SW480 (cell line): ENCODE data around the gene NKAP.
"Not testable (repeated sequence)": the region's sequence is repeated elsewhere in the genome, so short reads cannot be mapped to it uniquely, and the experiment has no call there.

ENCODE experiments used
- DNase-seq: peaks from one replicate; pipeline ENCODE4 v3.0.0-alpha.2; 2016; ENCODE audit warnings: low spot score

Gene NKAP

GRCh38 chrX:119935215-119935874, 8.2 kb downstream of the NKAP start:
- DNase-seq = no peak

DNA sequence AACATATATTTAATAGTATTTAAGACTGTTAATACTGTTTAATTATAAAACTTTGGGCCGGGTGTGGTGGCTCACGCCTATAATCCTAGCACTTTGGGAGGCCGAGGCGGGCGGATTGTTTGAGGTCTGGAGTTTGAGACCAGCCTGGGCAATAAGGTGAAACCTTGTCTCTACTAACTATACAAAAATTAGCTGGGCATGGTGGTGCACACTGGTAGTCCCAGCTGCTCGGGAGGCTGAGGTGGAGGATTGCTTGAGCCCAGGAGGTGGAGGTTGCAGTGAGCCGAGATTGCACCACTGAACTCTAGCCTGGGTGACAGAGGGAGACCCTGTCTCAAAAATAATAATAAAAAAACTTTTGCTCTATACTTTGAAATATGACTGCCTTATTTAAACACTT, 21.2 kb downstream of the NKAP start:
- DNase-seq = not testable (repeated sequence)

DNA sequence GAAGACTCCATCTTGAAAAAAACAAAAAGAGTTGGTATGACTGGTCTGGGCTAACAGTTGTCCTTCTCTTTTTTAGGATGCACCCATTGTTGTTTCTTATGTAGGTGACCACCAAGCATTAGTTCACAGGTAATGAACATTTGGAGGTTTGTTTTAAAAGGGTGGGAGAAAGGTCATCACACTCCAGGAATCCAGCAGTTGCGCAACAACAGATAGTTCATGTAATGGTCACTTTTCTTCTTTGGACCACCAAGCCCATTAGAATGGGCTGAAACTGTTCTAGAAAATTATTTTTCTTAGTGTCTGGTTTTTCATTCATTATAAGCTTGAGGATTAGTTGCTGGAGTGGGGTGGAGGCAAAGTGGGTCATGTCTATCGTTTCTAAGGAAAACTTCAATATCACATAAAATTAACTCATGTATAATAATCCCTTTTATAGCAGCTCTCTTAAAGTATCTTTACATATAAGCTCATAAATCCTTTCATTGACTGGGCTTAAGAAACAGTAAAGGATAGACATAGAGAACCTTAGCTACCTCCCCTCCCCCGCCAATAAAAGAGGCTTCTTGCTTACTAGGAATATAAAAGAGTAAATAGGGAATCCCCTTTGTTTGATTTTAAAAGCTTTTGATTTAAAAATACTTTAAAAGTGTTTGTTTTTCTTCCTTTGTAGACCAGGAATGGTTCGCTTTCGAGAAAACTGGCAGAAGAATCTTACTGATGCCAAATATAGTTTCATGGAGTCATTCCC, 23.5 kb downstream of the NKAP start:
- no peak for DNase-seq

DNA sequence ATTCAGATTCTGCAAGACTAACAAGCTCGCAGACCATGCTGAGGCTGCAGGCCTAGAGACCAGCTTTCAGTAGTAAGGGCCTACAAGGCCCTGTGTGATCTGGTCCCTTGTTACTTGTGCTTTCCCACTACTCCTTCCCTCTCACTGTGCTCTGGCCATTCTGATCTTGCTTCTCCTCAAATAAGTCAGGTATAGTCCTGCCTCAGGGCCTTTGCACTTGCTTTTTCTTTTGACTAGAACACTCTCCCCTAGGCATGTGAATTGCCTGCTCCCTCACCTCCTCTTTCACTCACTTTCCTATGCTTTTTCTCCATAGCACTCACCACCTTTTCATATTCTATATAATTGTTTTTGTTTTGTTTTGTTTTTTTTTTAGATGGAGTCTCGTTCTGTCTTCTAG, 25.7 kb downstream of the NKAP start:
- no peak for DNase-seq

- DNase-seq = no peak
Observed at GRCh38 chrX:119916310-119916709, 27.2 kb downstream of the NKAP start.

DNA sequence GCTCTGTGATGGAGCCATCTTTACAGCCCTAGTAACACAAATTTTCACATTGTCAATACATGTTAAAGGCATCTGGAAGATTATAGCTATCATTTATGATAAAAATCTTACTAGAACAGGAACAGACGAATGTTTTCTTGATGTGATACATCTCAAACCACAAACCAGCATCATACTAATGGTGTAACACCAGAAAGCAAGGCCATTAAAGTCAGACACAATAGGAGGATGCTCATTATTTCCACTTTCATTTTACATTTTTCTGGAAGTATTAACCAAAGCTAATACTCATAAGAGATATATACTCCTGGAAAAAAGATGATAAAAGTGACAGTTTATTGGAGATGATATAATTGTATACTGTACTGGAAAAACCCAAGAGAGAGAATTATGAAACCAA, 42.6 kb downstream of the NKAP start:
- no peak for DNase-seq

GRCh38 chrX:119899125-119899524, 44.4 kb downstream of the NKAP start:
- DNase-seq = no peak

DNA sequence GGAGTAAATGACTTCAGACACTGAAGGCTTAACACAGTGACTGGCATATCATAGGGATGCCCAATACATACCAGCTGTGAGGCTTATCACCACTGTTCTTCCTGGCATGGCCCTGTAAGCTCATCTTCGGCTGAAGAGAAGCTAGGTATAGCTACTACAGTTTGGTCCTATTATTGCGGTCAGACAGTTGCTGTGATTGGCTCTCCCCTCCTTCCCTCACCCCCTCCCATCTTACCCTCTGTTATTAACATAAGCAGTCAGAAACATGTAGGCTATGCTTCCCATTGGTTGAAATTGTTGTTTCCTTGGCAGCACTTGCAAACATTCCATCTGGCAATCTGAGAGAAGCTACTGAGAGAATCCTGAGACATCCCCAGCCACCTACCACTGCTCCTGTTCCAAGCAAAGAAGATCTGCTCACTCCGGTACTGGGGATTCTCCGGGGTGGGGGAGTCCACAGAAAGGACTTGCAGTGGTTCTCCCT, 47.7 kb downstream of the NKAP start, which contains the start of gene AKAP14:
AKAP14 (plus strand) TSS at position 51 of the 484 bp plus-strand sequence. CDS start 7,331 bp downstream, outside the sequence.
- DNase-seq = no peak

- not testable (repeated sequence) for DNase-seq
Observed at GRCh38 chrX:119891961-119892692, 51.4 kb downstream of the NKAP start.

DNA sequence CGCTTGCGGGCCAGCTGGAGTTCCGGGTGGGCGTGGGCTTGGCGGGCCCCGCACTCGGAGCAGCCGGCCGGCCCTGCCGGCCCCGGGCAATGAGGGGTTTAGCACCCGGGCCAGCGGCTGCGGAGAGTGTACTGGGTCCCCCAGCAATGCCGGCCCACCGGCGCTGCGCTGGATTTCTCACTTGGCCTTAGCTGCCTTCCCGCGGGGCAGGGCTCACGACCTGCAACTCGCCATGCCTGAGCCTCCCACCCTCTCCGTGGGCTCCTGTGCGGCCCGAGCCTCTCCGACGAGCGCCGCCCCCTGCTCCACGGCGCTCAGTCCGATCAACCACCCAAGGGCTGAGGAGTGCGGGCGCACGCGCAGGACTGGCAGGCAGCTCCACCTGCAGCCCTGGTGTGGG, 52.9 kb downstream of the NKAP start:
- DNase-seq = not testable (repeated sequence)

- DNase-seq = no peak
Observed at GRCh38 chrX:119887721-119888425, 55.7 kb downstream of the NKAP start.

GRCh38 chrX:119885554-119886428, 57.8 kb downstream of the NKAP start:
- peak; percentile 51 for DNase-seq

DNA sequence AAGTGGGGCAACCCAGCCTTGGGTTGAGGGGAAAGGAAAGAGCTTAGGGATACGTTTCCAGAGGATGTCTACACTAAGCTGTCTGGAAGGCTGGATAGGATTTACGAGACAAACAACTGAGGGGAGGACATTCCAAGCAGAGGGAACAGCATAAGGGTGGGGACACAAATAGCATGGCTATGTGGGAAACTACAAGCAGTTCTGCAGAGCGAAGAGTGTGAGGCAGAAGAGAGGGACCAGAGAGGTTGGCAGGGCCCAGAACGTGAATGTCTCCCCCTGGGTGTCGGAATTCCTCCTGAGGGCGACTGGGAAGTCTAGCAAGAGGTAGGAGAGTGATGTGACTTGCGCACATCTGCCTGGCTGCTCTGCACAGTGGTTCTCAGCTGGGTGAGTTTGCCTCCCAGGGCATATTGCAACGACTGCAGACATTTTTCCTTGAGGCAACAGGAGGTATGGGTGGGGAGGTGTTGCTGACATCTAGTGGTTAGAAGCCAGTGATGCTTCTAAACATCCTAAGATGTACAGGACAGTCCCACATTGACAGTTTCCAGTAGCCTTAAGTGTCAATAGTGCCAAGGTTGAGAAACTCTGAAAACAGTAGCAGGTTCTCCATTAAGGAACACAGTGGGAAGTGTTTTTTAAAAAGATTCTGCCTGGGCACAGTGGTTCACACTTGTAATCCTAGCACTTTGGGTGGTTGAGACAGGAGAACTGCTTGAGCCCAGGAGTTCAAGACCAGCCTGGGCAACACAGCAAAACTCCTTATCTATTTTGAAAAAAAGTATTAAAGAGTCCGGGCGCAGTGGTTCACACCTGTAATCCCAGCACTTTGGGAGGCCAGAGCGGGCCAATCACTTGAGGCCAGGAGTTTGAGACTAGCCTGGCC, 62.8 kb downstream of the NKAP start:
- peak; percentile 67 for DNase-seq

GRCh38 chrX:119880076-119880475, 63.5 kb downstream of the NKAP start:
- DNase-seq = no peak

- no peak for DNase-seq
Observed at GRCh38 chrX:119878740-119879139, 64.8 kb downstream of the NKAP start.

- DNase-seq = peak; percentile 92
Observed at GRCh38 chrX:119871599-119872395, 71.8 kb downstream of the NKAP start, which contains the start of the genes NDUFA1 and RNF113A. Gene NDUFA1, plus strand, starts transcription at chrX:119871832. Its CDS starts 80 bp downstream, at chrX:119871912. Gene RNF113A, minus strand, starts transcription at chrX:119871733. Its CDS starts 120 bp downstream, at chrX:119871613.

DNA sequence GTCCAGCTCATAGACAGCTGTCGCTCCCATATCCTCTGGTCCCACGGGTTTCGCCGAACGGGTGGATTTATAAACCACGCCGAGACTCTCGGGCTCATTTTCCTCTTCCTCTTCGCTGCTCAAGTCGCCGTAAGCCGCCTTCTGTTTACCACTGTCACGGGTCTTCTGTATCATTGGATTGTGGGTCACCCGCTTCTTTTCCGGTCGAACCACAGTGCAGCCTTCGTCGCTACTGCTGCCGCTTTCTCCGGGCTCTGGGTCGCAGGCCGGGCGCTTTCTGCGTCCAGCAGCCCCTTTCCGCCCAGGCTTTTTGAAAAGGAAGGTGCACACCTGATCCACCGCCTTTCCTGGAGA, 72.3 kb downstream of the NKAP start:
- peak; percentile 35 for DNase-seq
